HG03469 (cell line): ENCODE measurements around the gene KRTAP10-3.

Experiments
- ATAC-seq: cut with Tn5 transposase; IDR thresholded peaks from one replicate; pipeline ENCODE4 v1.9.1; 2021; ENCODE audit warnings: mild to moderate bottlenecking, moderate library complexity, moderate number of reproducible peaks; ENCODE audit not compliant: unreplicated experiment

KRTAP10-3 gene

GRCh38 chr21:44520326-44521300, 38.0 kb downstream of the KRTAP10-3 start:
- no peak for ATAC-seq

DNA sequence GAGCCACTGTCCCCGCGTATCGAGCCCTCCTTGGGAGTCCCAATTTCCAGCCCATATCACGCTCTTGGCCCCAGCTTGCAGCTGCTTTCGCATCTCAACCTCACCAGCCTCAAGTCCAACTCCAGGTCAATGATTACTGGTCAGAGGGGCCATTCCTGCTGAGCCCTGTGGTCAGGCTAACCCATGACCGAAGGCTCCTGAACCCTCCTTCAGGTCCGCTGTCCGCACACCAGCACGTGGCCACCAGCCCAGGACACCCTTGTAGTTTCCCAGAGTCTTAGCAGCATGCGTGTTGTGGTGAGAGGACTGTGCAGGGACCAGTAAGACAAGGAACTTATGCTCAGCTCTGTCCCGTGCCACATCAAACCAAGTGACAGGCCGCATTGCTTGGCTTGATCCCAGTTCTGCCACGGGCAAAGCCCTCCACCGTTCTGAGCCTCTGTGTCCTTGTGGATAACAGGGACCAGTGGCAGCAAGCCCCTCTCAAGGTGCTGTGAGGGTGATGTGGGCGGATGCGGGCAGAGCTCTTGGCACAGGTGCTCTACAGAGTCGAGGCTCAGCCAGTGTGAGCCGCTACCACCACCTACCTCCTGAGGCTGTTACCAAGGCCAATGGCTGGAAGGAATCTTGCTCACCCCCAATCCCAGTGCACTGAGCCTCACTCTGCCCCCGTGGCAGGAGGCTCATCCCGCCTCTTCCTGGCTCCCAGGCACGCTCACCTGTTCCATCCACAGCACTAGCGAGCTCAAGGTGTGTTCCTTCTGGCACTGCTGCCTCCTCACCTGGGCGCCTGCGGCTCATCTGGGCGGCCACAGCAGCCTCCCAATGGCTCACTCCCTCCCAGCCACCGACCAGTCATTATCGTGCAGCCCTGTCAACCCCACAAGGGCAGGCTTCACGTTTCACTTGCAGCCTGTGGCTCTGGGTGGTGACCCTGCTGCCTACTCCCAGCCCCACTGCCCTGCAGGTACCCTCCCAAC, 39.0 kb downstream of the KRTAP10-3 start:
- no peak for ATAC-seq

DNA sequence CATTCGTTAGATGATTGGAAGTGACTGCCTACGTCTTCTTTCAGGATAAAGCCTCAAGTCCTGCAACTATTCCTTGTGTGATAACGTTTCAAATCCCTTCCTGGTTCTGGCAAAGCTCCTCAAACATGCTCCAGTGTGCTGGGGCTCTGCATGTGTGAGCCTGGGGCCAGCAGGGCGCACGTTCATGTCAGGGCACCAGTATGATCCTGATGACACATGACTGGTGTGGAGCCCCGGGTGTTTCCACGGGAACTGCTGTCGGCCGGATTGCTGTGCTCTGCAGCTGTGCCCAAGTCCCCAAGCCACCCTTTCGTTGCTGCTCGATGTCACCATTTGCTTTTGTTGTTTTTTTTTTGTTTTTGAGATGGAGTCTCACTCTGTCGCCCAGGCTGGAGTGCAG, 39.9 kb downstream of the KRTAP10-3 start:
- ATAC-seq: no peak

- ATAC-seq: no peak
Observed at GRCh38 chr21:44517175-44517899, 41.3 kb downstream of the KRTAP10-3 start.

DNA sequence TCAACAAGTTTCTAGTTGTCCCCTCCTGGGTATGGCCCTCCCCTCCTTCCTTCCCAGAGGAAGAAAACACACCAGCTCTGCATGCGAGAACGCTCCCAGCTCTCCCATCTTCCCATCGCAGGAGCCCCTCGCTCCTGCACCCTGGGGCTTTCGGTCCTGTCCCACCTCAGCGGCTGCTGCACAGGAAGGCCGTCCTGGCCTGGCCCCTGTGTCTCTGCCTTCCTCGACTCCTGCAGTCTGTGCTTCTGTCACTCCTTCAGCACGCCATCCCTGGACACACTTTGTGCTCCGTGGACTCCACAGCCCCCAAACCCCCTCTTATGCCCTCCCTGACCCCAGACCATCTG, 41.8 kb downstream of the KRTAP10-3 start:
- ATAC-seq: no peak

DNA sequence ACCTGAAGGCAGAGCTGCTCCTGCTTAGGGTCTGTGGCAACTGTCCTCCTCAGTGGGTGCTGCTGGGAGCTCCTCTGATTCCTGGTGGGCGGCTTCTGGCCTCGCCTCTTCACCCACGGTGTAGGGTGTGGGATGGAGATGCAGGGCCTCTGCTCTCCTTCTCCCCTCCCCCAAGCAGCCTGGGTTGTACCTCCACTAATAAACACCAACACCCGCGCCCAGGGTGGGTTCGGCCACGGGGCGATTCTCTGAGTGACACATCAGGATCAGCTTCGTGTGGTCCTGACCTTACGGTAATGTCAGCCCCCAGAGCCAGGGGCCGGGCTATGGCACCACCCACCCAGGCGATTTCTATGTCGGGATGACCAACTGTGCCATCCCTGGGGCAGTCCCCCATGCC, 42.3 kb downstream of the KRTAP10-3 start:
- ATAC-seq: no peak

DNA sequence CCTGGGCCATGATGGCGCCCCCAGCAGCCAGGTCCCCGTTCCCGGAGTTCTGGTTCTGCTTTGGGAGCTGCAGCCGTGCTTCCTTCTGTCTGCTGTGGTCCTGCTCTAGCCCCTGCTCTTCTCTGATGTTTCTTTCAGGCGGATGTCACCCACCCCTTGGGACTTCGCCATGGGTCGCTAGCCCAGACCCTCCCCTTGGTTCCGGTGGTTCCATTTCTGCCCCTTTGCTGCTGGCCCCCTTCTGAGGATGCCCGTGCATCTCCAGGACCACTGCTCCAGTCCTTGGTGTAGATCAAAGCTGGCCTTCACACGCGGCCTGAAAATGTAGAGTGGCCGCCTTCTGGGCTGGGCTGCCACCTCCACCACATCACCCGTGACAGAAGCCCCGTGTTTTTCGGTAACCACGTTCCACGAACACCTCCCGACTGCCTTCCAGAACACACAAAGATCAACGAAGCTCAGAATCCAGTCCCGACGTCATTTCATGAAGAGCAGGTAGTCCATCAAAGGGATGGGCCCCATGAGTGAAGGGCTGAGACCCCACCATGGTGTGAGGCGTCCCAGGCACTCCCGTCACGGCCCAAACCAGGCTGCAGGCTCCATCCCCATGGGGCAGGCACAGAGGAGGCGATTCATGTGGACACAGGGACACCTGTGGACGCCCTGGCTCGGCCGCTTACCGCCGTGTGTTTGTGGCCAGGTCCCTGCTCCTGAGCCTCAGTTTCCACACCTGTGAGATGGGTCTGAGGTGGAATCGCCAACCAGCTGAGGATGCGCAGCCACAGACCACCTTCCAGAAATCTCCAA, 43.0 kb downstream of the KRTAP10-3 start:
- no peak for ATAC-seq

DNA sequence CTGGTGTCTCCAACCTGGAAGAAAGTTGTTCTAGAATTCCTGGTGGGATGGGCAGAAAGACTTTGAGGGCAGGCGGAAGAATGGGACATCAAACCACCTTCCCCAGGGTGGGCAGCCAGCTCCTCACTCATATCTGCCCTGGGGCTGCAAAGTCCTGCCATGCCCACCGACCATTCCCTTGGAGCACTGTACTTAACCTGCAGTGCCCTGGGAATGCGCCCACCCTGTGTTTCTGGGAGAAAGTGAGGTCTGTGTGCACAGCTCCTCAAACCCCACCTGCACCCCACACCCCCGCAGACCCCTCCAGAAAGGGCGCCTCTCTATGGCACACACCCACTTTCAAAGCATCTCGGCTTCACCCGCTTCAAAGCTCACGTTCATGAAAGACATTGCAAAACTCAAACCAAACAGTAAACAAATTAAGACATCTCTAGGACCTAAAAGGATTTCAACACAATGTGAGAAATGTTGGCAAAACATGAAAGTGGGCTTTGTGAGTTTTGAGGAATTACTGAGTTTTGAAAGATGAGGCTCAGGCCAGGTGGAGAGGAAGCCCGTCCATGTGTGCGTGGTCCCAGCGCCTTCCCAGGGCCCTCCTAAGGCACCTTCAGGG, 43.7 kb downstream of the KRTAP10-3 start:
- ATAC-seq: no peak

DNA sequence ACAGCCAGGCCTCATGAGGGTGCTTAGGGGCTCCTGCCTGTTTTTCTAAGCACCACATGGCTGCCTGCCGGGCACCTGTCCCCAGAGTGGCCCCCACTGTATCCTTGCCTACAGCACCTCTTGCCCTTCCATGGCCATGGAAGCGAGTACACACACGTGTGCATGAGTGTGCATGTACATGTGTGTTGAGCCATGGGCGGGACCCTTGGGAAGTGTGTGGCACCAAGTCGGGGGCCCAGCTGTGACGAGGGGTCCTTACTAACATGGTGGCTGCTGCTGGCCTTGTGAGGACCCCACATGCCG, 44.4 kb downstream of the KRTAP10-3 start:
- ATAC-seq: no peak

- ATAC-seq: no peak
Observed at GRCh38 chr21:44513389-44514217, 45.0 kb downstream of the KRTAP10-3 start.

DNA sequence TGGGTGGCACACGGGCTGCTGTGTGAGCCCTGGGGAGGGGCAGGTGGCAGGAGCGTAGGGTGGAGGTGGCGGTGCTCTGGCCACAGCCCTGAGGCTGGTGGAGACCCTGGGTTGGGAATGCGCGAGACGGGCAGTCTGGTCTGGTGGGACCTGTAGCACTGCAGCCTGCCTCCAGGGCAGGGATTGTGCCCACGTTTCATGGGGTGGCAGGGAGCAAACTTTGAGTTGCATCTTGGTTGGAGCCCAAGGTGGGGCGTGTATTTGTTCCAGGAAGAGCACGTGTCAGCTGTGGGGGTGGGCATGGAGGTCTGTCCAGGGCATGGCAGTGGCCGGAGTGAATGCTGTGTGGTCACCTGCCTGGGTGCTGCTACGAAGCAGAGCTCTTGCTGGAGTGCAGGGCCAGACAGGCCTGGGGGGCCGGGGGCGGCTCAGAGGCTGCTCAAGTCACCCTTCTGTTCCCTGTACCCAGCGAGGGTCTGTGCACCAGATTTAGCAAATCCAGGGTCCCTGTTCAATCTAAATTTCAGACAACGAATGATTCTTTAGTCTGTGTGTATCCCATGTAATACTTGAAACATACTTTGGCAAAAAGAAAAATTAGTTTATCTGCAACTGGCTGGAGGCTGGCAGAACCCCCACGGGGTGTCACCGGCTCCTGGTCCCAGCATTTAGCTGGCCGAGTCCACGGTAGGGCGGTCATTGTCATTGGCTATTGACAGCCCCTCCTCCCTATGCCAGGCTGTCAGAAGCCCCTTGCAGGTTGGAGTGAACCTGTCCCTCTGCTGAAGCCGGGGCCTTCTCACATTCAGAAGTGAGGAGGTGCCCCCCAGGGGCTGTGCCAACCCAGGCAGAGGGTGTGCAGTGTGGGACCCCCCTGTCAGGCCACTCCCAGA, 45.9 kb downstream of the KRTAP10-3 start:
- ATAC-seq: no peak

DNA sequence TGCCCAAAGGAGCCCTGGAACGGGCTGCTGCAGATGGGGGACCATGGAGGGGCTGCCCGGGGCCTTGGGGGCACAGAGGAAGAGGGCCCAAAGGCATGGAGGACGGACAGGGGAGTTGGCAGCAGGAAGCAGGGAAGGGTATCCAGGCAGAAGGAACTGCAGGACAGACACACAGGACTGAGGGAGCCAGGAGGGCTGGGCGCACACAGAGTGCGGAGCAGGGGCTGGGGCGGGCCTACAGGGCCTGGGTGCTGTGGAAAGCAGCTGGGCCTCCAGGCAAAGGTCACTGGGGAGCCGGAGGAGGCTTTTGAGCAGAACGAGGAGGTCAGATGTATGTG, 46.7 kb downstream of the KRTAP10-3 start:
- no peak for ATAC-seq

DNA sequence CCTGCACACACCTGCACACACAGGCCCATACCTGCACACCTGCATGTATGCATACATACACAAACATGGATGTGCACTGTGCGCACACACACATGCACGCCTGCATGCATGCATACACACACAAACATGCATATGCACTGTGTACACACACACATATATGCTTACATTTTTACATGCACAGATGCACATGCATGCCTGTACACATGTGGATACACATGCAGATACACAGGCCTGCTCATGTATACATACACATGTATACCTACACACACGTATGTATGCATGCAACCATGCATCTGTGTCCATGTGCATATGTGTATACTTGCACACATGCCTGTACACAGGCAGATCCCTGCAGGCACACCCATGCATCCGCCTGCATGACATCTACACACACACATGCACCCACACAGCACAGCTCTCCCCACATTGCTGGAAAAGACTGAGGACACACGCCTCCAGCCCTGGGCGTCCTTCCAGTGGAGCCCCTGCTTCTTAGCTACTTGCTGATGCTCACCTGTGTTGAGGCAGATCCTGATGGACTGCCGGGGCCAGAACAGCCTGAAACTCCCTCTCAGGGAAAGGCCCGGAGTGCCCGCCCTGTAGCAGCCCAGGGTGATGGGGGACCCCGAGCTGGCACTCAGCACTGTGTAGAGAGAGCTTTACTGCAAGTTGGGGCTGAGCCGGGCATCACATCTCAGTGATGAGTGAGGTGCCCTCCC, 47.2 kb downstream of the KRTAP10-3 start:
- no peak for ATAC-seq

DNA sequence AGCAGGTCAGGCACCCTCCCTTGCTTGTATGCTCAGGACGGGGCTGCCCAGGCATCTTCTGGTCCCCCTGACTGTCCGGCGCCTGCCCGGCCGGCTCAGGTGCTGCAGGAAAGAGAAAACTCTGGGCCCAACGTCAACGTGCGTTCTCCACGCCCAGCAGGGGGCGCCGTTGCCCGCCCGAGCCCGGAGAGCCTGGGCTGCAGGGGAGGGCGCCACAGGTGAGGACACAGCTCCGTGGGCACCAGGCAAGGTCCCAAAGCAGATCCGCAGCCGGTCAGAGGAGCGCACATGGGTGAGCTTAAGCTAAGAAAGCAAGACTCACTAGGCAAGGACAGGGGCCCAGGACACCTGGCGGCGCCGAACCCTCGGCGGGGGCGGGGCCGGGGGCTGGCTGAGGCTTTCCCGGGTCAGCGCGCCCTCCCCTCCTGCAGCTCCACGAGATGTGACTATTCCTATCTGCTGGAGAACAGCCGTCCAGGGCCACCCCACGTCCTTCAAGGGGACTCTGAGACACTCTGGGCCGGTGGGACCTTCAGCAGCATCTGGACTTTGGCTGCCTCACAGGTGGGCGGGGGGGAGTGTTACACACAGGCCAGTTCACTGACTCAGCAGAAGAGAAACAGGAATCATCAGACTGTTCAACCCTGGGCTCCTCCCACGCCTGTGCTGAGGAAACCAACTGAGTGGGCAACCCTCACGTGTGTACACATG, 47.9 kb downstream of the KRTAP10-3 start:
- ATAC-seq: no peak

DNA sequence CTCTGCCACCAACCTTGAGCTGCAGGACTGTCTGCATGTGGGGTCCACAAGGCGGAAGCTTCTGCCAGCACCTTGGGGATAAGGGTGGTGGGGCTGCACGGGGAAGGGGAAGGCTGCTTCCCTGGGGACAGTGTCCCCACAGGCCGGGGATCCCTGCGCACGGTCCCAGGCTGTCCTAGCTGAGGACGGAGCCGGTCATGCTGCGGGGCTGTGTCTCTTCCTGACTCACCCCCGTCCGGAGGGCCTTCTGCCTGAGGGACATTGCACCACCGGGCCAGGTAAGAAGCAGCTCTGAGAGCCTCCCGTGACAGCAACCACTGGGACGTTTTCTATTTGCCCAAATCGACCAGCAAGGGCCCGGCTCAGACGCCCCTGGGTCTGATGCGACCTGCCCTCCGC, 48.5 kb downstream of the KRTAP10-3 start:
- ATAC-seq: no peak

GRCh38 chr21:44509539-44509938, 49.1 kb downstream of the KRTAP10-3 start:
- no peak for ATAC-seq
